Measurements from ENCODE around the gene USP24. TPM values are rescaled to one million over a fixed set of nuclear protein-coding genes. Genes with fewer than 3 reads are reported as not detected.

USP24 gene
- total and polyA plus RNA-seq, 2 donors (not counting 3 experiments of a cell fraction or from before 2014, with no cell fraction given) = 8.2 to 30.0 TPM

GRCh38 chr1:55069280-55069679, 145.9 kb downstream of the USP24 start:
- peaks cover 10 to 27% of the 10 kb centered on the region in 2 experiments for H3K36me3 ChIP-seq (ENCODE audit: control insufficient read depth in 2 of 2, extremely low read depth in 1 of 2, insufficient read depth in 2 of 2, low read length in 2 of 2)
- TF ChIP-seq GATA2 (IDR thresholded peaks at IDR 0.05; ENCODE audit: insufficient read depth, insufficient read length, low read depth, low read length) = no peak
- no peak for TF ChIP-seq POLR2A (IDR thresholded peaks at IDR 0.05; ENCODE audit: low read depth, low read length)
- no peak for TF ChIP-seq MYC (IDR thresholded peaks at IDR 0.05; ENCODE audit: low read depth, low read length)
- H3K27ac ChIP-seq (ENCODE audit: insufficient read depth, low read depth, low read length) = no peak overlapping the region
- DNase-seq (ENCODE audit: low read depth, low spot score) = no peak
- CTCF ChIA-PET = interaction anchor here (3.6 kb wide), 1 partner anchor 208 kb away, joined by 34 read pairs; no protein-coding TSS in a partner anchor
- H4K20me1 ChIP-seq (replicated peaks; ENCODE audit: control insufficient read depth, extremely low read depth, insufficient read depth, low read length) = no peaks in the 10 kb centered on the region
- H3K9me1 ChIP-seq (replicated peaks; ENCODE audit: control insufficient read depth, extremely low read depth, insufficient read depth, low read length) = no peaks in the 10 kb centered on the region
- no peak overlapping the region for H2AFZ ChIP-seq (ENCODE audit: low read depth, low read length)
- H3K79me2 ChIP-seq (ENCODE audit: control insufficient read depth, insufficient read depth, low read length) = no peaks in the 10 kb centered on the region
- H3K4me1 ChIP-seq (ENCODE audit: control insufficient read depth, extremely low read depth, insufficient read depth, low read length) = no peaks in the 10 kb centered on the region
- H3K27me3 ChIP-seq (ENCODE audit: control insufficient read depth in 2 of 2, insufficient read depth in 2 of 2, low read length in 2 of 2) = no peaks in the 10 kb centered on the region
- H3K9me3 ChIP-seq (replicated peaks; ENCODE audit: control insufficient read depth, insufficient read depth, low read length) = no peaks in the 10 kb centered on the region
- dilution Hi-C loops (cut with MboI; ENCODE audit: extremely low pct_ligation_motif_present, low sequenced_read_pairs) = no loop called here
- no peak overlapping the region for H3K4me2 ChIP-seq (ENCODE audit: insufficient read depth, low read length)
- H3K9ac ChIP-seq (replicated peaks; ENCODE audit: extremely low read depth, insufficient read depth, low read length) = no peak overlapping the region
- POLR2A ChIA-PET = no interaction called here
- intact Hi-C loops (cut with micrococcal nuclease) = no loop called here
- no TSS peak for BruUV-seq (replicated peaks)
- no peak for FAIRE-seq
- no peak overlapping the region for H3K4me3 ChIP-seq (replicated peaks in 1 of 3; ENCODE audit: insufficient read depth in 1 of 3, low read depth in 1 of 3, low read length in 3 of 3)

- H3K4me2 ChIP-seq (ENCODE audit: insufficient read depth, low read length) = no peak overlapping the region
- no TSS peak for BruUV-seq (replicated peaks)
- peaks cover 9 to 27% of the 10 kb centered on the region in 2 experiments for H3K36me3 ChIP-seq (ENCODE audit: control insufficient read depth in 2 of 2, extremely low read depth in 1 of 2, insufficient read depth in 2 of 2, low read length in 2 of 2)
- TF ChIP-seq MYC (IDR thresholded peaks at IDR 0.05; ENCODE audit: low read depth, low read length) (no peak), POLR2A (IDR thresholded peaks at IDR 0.05; ENCODE audit: low read depth, low read length) (no peak), EZH2 (IDR thresholded peaks at IDR 0.05; ENCODE audit: borderline replicate concordance, low read depth, low read length, severe bottlenecking) (no peak), POLR2AphosphoS5 (IDR thresholded peaks at IDR 0.05; ENCODE audit: insufficient read depth, low read depth, low read length) (no peak), FOS (IDR thresholded peaks at IDR 0.05; ENCODE audit: borderline replicate concordance, insufficient read depth, low read length) (no peak), GATA2 (IDR thresholded peaks at IDR 0.05; ENCODE audit: insufficient read depth, insufficient read length, low read depth, low read length) (no peak), JUN (IDR thresholded peaks at IDR 0.05; ENCODE audit: borderline replicate concordance, insufficient read depth, insufficient read length, low read depth) (no peak)
- TF ChIP-seq, protein P1, sequence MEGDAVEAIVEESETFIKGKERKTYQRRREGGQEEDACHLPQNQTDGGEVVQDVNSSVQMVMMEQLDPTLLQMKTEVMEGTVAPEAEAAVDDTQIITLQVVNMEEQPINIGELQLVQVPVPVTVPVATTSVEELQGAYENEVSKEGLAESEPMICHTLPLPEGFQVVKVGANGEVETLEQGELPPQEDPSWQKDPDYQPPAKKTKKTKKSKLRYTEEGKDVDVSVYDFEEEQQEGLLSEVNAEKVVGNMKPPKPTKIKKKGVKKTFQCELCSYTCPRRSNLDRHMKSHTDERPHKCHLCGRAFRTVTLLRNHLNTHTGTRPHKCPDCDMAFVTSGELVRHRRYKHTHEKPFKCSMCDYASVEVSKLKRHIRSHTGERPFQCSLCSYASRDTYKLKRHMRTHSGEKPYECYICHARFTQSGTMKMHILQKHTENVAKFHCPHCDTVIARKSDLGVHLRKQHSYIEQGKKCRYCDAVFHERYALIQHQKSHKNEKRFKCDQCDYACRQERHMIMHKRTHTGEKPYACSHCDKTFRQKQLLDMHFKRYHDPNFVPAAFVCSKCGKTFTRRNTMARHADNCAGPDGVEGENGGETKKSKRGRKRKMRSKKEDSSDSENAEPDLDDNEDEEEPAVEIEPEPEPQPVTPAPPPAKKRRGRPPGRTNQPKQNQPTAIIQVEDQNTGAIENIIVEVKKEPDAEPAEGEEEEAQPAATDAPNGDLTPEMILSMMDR (IDR thresholded peaks at IDR 0.05; ENCODE audit: extremely low read depth in 1 of 2, insufficient read depth in 1 of 2, low read depth in 1 of 2, low read length in 2 of 2) = no peak
- TF ChIP-seq, protein P2, sequence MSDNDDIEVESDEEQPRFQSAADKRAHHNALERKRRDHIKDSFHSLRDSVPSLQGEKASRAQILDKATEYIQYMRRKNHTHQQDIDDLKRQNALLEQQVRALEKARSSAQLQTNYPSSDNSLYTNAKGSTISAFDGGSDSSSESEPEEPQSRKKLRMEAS (IDR thresholded peaks at IDR 0.05; ENCODE audit: insufficient read depth, insufficient read length) = no peak
- no peak overlapping the region for H3K9ac ChIP-seq (replicated peaks; ENCODE audit: extremely low read depth, insufficient read depth, low read length)
- H3K9me1 ChIP-seq (replicated peaks; ENCODE audit: control insufficient read depth, extremely low read depth, insufficient read depth, low read length) = no peaks in the 10 kb centered on the region
- ChIA-PET POLR2A (no interaction called here), CTCF (interaction anchor here (1.2 kb wide), 1 partner anchor 124 kb away, joined by 5 read pairs; no protein-coding TSS in a partner anchor)
- no peaks in the 10 kb centered on the region for H3K9me3 ChIP-seq (replicated peaks; ENCODE audit: control insufficient read depth, insufficient read depth, low read length)
- H3K27ac ChIP-seq (ENCODE audit: insufficient read depth, low read depth, low read length) = no peak overlapping the region
- H4K20me1 ChIP-seq (replicated peaks; ENCODE audit: control insufficient read depth, extremely low read depth, insufficient read depth, low read length) = no peaks in the 10 kb centered on the region
- H3K79me2 ChIP-seq (ENCODE audit: control insufficient read depth, insufficient read depth, low read length) = no peaks in the 10 kb centered on the region
- DNase-seq (ENCODE audit: low read depth, low spot score) (no peak), FAIRE-seq (no peak)
- H3K4me3 ChIP-seq (replicated peaks in 1 of 3; ENCODE audit: insufficient read depth in 1 of 3, low read depth in 1 of 3, low read length in 3 of 3) = no peak overlapping the region
- intact Hi-C loops (cut with micrococcal nuclease) (no loop called here), dilution Hi-C loops (cut with MboI; ENCODE audit: extremely low pct_ligation_motif_present, low sequenced_read_pairs) (no loop called here)
- H3K27me3 ChIP-seq (ENCODE audit: control insufficient read depth in 2 of 2, insufficient read depth in 2 of 2, low read length in 2 of 2) = no peaks in the 10 kb centered on the region
- no peaks in the 10 kb centered on the region for H3K4me1 ChIP-seq (ENCODE audit: control insufficient read depth, extremely low read depth, insufficient read depth, low read length)
- H2AFZ ChIP-seq (ENCODE audit: low read depth, low read length) = no peak overlapping the region
These were observed 146.5 kb downstream of the USP24 start for GRCh38 chr1:55068638-55069037.

Measured in endothelial cell of umbilical vein (primary cell).